ENCODE results near the gene FFAR1.

The FFAR1 gene

GRCh38 chr19:35396240-35396885 is 48.7 kb downstream of the FFAR1 start:
- no peak for TF ChIP-seq CTCF (conservative IDR thresholded peaks at IDR 0.05; ENCODE audit: control insufficient read depth, insufficient read depth, low read depth, low read length)
- no peak overlapping the region for H3K4me3 ChIP-seq (ENCODE audit: control insufficient read depth, low read depth, low read length)
- no peak for DNase-seq (ENCODE audit: low read depth)

GRCh38 chr19:35397064-35397463 is 49.4 kb downstream of the FFAR1 start:
- DNase-seq (ENCODE audit: low read depth): no peak
- TF ChIP-seq CTCF (conservative IDR thresholded peaks at IDR 0.05; ENCODE audit: control insufficient read depth, insufficient read depth, low read depth, low read length): no peak
- no peak overlapping the region for H3K4me3 ChIP-seq (ENCODE audit: control insufficient read depth, low read depth, low read length)

Data from fibroblast of mammary gland (primary cell).